ENCODE measurements around the gene WNT2.

Gene WNT2

GRCh38 chr7:117284692-117285091, 38.2 kb downstream of the WNT2 start:
- Histone ChIP-seq H3K4me3 (no peak overlapping the region), H3K9me3 (no peaks in the 10 kb centered on the region; the same call in 1 of the 2 replicates), H3K36me3 (replicated peaks) (no peaks in the 10 kb centered on the region), H3K4me1 (no peaks in the 10 kb centered on the region), H3K27me3 (ENCODE audit: low read depth) (no peaks in the 10 kb centered on the region)
- DNase-seq (ENCODE audit: low spot score in 2 of 2) = no peak
- in situ Hi-C loops (cut with MboI; ENCODE audit: low sequenced_read_pairs) = no loop called here

GRCh38 chr7:117283779-117284178, 39.1 kb downstream of the WNT2 start:
- no peaks in the 10 kb centered on the region for H3K36me3 ChIP-seq (replicated peaks)
- DNase-seq (ENCODE audit: low spot score in 2 of 2) = no peak
- no peaks in the 10 kb centered on the region; the same call in 1 of the 2 replicates for H3K9me3 ChIP-seq
- in situ Hi-C loops (cut with MboI; ENCODE audit: low sequenced_read_pairs) = no loop called here
- H3K27me3 ChIP-seq (ENCODE audit: low read depth) = no peaks in the 10 kb centered on the region
- H3K4me3 ChIP-seq = no peak overlapping the region
- H3K4me1 ChIP-seq = no peaks in the 10 kb centered on the region

- in situ Hi-C loops (cut with MboI; ENCODE audit: low sequenced_read_pairs) = no loop called here
- Histone ChIP-seq H3K4me1 (no peaks in the 10 kb centered on the region), H3K9me3 (no peaks in the 10 kb centered on the region; the same call in 1 of the 2 replicates), H3K4me3 (no peak overlapping the region), H3K27me3 (ENCODE audit: low read depth) (no peaks in the 10 kb centered on the region), H3K36me3 (replicated peaks) (no peaks in the 10 kb centered on the region)
- no peak for DNase-seq (ENCODE audit: low spot score in 2 of 2)
Observed at GRCh38 chr7:117283371-117283770, 39.5 kb downstream of the WNT2 start.

GRCh38 chr7:117282239-117282812, 40.5 kb downstream of the WNT2 start:
- Histone ChIP-seq H3K36me3 (replicated peaks) (no peaks in the 10 kb centered on the region), H3K9me3 (no peaks in the 10 kb centered on the region; the same call in 1 of the 2 replicates), H3K27me3 (ENCODE audit: low read depth) (no peaks in the 10 kb centered on the region), H3K4me1 (no peaks in the 10 kb centered on the region), H3K4me3 (no peak overlapping the region)
- DNase-seq (ENCODE audit: low spot score in 2 of 2) = no peak
- in situ Hi-C loops (cut with MboI; ENCODE audit: low sequenced_read_pairs) = no loop called here

- Histone ChIP-seq H3K4me3 (no peak overlapping the region), H3K9me3 (no peaks in the 10 kb centered on the region; the same call in 1 of the 2 replicates), H3K36me3 (replicated peaks) (no peaks in the 10 kb centered on the region), H3K4me1 (no peaks in the 10 kb centered on the region), H3K27me3 (ENCODE audit: low read depth) (no peaks in the 10 kb centered on the region)
- in situ Hi-C loops (cut with MboI; ENCODE audit: low sequenced_read_pairs) = no loop called here
- DNase-seq (ENCODE audit: low spot score in 2 of 2) = no peak
Observed at GRCh38 chr7:117281562-117281961, 41.3 kb downstream of the WNT2 start.

- DNase-seq (ENCODE audit: low spot score in 2 of 2) = no peak
- no peaks in the 10 kb centered on the region for H3K27me3 ChIP-seq (ENCODE audit: low read depth)
- no peaks in the 10 kb centered on the region; the same call in 1 of the 2 replicates for H3K9me3 ChIP-seq
- H3K4me3 ChIP-seq = no peak overlapping the region
- no peaks in the 10 kb centered on the region for H3K4me1 ChIP-seq
- in situ Hi-C loops (cut with MboI; ENCODE audit: low sequenced_read_pairs) = no loop called here
- no peaks in the 10 kb centered on the region for H3K36me3 ChIP-seq (replicated peaks)
Observed at GRCh38 chr7:117279931-117280557, 42.8 kb downstream of the WNT2 start.

- Histone ChIP-seq H3K9me3 (no peaks in the 10 kb centered on the region; the same call in 1 of the 2 replicates), H3K4me3 (no peak overlapping the region), H3K36me3 (replicated peaks) (no peaks in the 10 kb centered on the region), H3K27me3 (ENCODE audit: low read depth) (no peaks in the 10 kb centered on the region), H3K4me1 (no peaks in the 10 kb centered on the region)
- DNase-seq (ENCODE audit: low spot score in 2 of 2) = no peak
- in situ Hi-C loops (cut with MboI; ENCODE audit: low sequenced_read_pairs) = no loop called here
Observed at GRCh38 chr7:117279203-117279602, 43.7 kb downstream of the WNT2 start.

GRCh38 chr7:117278040-117278439, 44.8 kb downstream of the WNT2 start:
- in situ Hi-C loops (cut with MboI; ENCODE audit: low sequenced_read_pairs) = no loop called here
- H3K4me1 ChIP-seq = no peaks in the 10 kb centered on the region
- no peak for DNase-seq (ENCODE audit: low spot score in 2 of 2)
- H3K27me3 ChIP-seq (ENCODE audit: low read depth) = no peaks in the 10 kb centered on the region
- H3K9me3 ChIP-seq = no peaks in the 10 kb centered on the region
- no peaks in the 10 kb centered on the region for H3K36me3 ChIP-seq (replicated peaks)
- no peak overlapping the region for H3K4me3 ChIP-seq

GRCh38 chr7:117277576-117277975, 45.3 kb downstream of the WNT2 start:
- H3K4me3 ChIP-seq = no peak overlapping the region

GRCh38 chr7:117274951-117275350, 47.9 kb downstream of the WNT2 start:
- Histone ChIP-seq H3K4me3 (no peak overlapping the region), H3K36me3 (replicated peaks) (no peaks in the 10 kb centered on the region), H3K9me3 (no peaks in the 10 kb centered on the region), H3K27me3 (ENCODE audit: low read depth) (no peaks in the 10 kb centered on the region), H3K4me1 (no peaks in the 10 kb centered on the region)
- DNase-seq (ENCODE audit: low spot score in 2 of 2) = no peak
- in situ Hi-C loops (cut with MboI; ENCODE audit: low sequenced_read_pairs) = no loop called here

More at GRCh38 chr7:117277576-117277975, 45.3 kb downstream of the WNT2 start:
- H3K4me1 ChIP-seq = no peaks in the 10 kb centered on the region
- no peaks in the 10 kb centered on the region for H3K9me3 ChIP-seq
- in situ Hi-C loops (cut with MboI; ENCODE audit: low sequenced_read_pairs) = no loop called here
- no peaks in the 10 kb centered on the region for H3K36me3 ChIP-seq (replicated peaks)
- DNase-seq (ENCODE audit: low spot score in 2 of 2) = no peak
- H3K27me3 ChIP-seq (ENCODE audit: low read depth) = no peaks in the 10 kb centered on the region

GRCh38 chr7:117273814-117274225, 49.0 kb downstream of the WNT2 start:
- in situ Hi-C loops (cut with MboI; ENCODE audit: low sequenced_read_pairs) = no loop called here
- Histone ChIP-seq H3K9me3 (no peaks in the 10 kb centered on the region), H3K27me3 (ENCODE audit: low read depth) (no peaks in the 10 kb centered on the region), H3K4me3 (no peak overlapping the region), H3K4me1 (no peaks in the 10 kb centered on the region), H3K36me3 (replicated peaks) (no peaks in the 10 kb centered on the region)
- DNase-seq (ENCODE audit: low spot score in 2 of 2) = peak in 1 of 2 experiments; percentile 27

- DNase-seq (ENCODE audit: low spot score in 2 of 2) = no peak
- Histone ChIP-seq H3K27me3 (ENCODE audit: low read depth) (no peaks in the 10 kb centered on the region), H3K36me3 (replicated peaks) (no peaks in the 10 kb centered on the region), H3K9me3 (no peaks in the 10 kb centered on the region), H3K4me1 (no peaks in the 10 kb centered on the region), H3K4me3 (no peak overlapping the region)
- in situ Hi-C loops (cut with MboI; ENCODE audit: low sequenced_read_pairs) = no loop called here
Observed at GRCh38 chr7:117273325-117273724, 49.5 kb downstream of the WNT2 start.

- Histone ChIP-seq H3K27me3 (ENCODE audit: low read depth) (no peaks in the 10 kb centered on the region), H3K9me3 (no peaks in the 10 kb centered on the region), H3K4me1 (no peaks in the 10 kb centered on the region), H3K36me3 (replicated peaks) (no peaks in the 10 kb centered on the region), H3K4me3 (no peak overlapping the region)
- in situ Hi-C loops (cut with MboI; ENCODE audit: low sequenced_read_pairs) = no loop called here
- DNase-seq (ENCODE audit: low spot score in 2 of 2) = no peak
Observed at GRCh38 chr7:117272017-117272759, 50.7 kb downstream of the WNT2 start.

- H3K4me1 ChIP-seq = no peaks in the 10 kb centered on the region
- in situ Hi-C loops (cut with MboI; ENCODE audit: low sequenced_read_pairs) = no loop called here
- no peak overlapping the region for H3K4me3 ChIP-seq
- DNase-seq (ENCODE audit: low spot score in 2 of 2) = no peak
- H3K36me3 ChIP-seq (replicated peaks) = no peaks in the 10 kb centered on the region
- H3K9me3 ChIP-seq = no peaks in the 10 kb centered on the region
- H3K27me3 ChIP-seq (ENCODE audit: low read depth) = no peaks in the 10 kb centered on the region
Observed at GRCh38 chr7:117271566-117271965, 51.3 kb downstream of the WNT2 start.

All from HAP-1 (cell line).